ENCODE measurements around the gene PSMG3.

The PSMG3 gene

GRCh38 chr7:1578513-1578912 is 8.7 kb upstream of the PSMG3 start:
- no peak for DNase-seq

- no peak for DNase-seq
These were observed 6.9 kb upstream of the PSMG3 start for GRCh38 chr7:1576521-1577253.

- DNase-seq = no peak
These were observed 6.0 kb upstream of the PSMG3 start for GRCh38 chr7:1575809-1576208.

- no peak for DNase-seq
These were observed 2.4 kb upstream of the PSMG3 start for GRCh38 chr7:1572111-1572822.

GRCh38 chr7:1569440-1569832 is 396 bp downstream of the PSMG3 start:
- no peak for DNase-seq

- no peak for DNase-seq
These were observed 816 bp downstream of the PSMG3 start for GRCh38 chr7:1569016-1569415.

GRCh38 chr7:1567896-1568510 is 1.8 kb downstream of the PSMG3 start:
- no peak for DNase-seq

GRCh38 chr7:1567049-1567771 is 2.6 kb downstream of the PSMG3 start:
- DNase-seq = no peak

GRCh38 chr7:1566687-1567048 is 3.2 kb downstream of the PSMG3 start:
- DNase-seq = no peak

- DNase-seq = no peak
These were observed 5.2 kb downstream of the PSMG3 start for GRCh38 chr7:1564603-1565022.

- no peak for DNase-seq
These were observed 5.7 kb downstream of the PSMG3 start for GRCh38 chr7:1563981-1564602.

GRCh38 chr7:1562597-1563051 is 7.2 kb downstream of the PSMG3 start:
- DNase-seq = peak; percentile 92

GRCh38 chr7:1562116-1562515 is 7.7 kb downstream of the PSMG3 start:
- DNase-seq = no peak

GRCh38 chr7:1561036-1561940 is 8.5 kb downstream of the PSMG3 start:
- DNase-seq = no peak

- no peak for DNase-seq
These were observed 9.2 kb downstream of the PSMG3 start for GRCh38 chr7:1560620-1561031.

GRCh38 chr7:1559626-1560590 is 9.9 kb downstream of the PSMG3 start:
- DNase-seq = no peak

GRCh38 chr7:1558841-1559625 is 10.8 kb downstream of the PSMG3 start:
- no peak for DNase-seq

- no peak for DNase-seq
These were observed 11.5 kb downstream of the PSMG3 start for GRCh38 chr7:1558181-1558811.

GRCh38 chr7:1557771-1558170 is 12.1 kb downstream of the PSMG3 start:
- no peak for DNase-seq

Measured in DMS 273 treated with DMSO at 0.1 percent for 48 hours (cell line).